ENCODE measurements around the gene MYO3B. TPM values are rescaled to one million over a fixed set of nuclear protein-coding genes. Genes with fewer than 3 reads are reported as not detected.
"Not testable (repeated sequence)": the region's sequence is repeated elsewhere in the genome, so short reads cannot be mapped to it uniquely, and the experiment has no call there.

Gene MYO3B
- total and polyA plus RNA-seq, 4 experiments from 2014 or later: not detected

DNA sequence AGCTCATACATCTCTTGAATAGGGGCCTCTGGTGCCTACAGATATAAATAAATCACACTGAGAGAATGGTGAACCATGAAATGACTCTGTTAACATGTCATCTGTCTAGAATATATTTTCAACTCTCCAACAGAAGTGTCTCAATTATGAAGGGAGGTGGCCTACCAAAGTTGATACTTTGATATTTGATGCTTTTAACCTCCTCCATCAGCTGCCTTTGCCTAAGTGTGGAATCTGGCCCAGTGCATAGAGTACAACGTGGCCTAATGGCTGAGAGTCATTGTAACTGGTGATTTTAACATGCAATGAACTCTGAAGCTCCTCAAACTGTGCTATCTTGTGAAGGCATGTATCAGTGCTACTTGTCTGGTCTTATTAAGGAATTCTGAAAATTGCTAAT lies 93.4 kb downstream of the MYO3B start:
- CTCF ChIA-PET (ENCODE audit: partially characterized antibody): interaction anchor here (0.6 kb wide), 1 partner anchor 1285 kb away, joined by 3 read pairs; no protein-coding TSS in a partner anchor
- H3K27me3 ChIP-seq (ENCODE audit: insufficient read depth, low read length): no peaks in the 10 kb centered on the region
- POLR2A ChIA-PET (ENCODE audit: partially characterized antibody): interaction anchor here (0.7 kb wide), 1 partner anchor 110 kb away, joined by 3 read pairs; no protein-coding TSS in a partner anchor
- H3K9me3 ChIP-seq (ENCODE audit: control insufficient read depth in 1 of 2, low read length in 2 of 2): no peaks in the 10 kb centered on the region
- H3K4me3 ChIP-seq (ENCODE audit: low read length in 2 of 2): no peak overlapping the region
- H3K9me3 Mint-ChIP-seq: peaks cover 0 to 4% (median 0%) of the 10 kb centered on the region in 8 donors
- H3K36me3 Mint-ChIP-seq: no peaks in the 10 kb centered on the region
- intact Hi-C loops (cut with micrococcal nuclease): no loop called here
- H3K36me3 ChIP-seq (ENCODE audit: insufficient read depth, low read length): no peaks in the 10 kb centered on the region
- H3K27me3 Mint-ChIP-seq: peaks cover 6 to 9% of the 10 kb centered on the region in 2 donors
- H3K27ac Mint-ChIP-seq: no peak overlapping the region
- no peak for DNase-seq
- no peak overlapping the region for H3K27ac ChIP-seq (ENCODE audit: low read depth, low read length)
- no peaks in the 10 kb centered on the region for H3K4me1 Mint-ChIP-seq
- H3K4me1 ChIP-seq (ENCODE audit: insufficient read depth, low read length): no peaks in the 10 kb centered on the region
- H3K4me3 Mint-ChIP-seq: no peak overlapping the region

DNA sequence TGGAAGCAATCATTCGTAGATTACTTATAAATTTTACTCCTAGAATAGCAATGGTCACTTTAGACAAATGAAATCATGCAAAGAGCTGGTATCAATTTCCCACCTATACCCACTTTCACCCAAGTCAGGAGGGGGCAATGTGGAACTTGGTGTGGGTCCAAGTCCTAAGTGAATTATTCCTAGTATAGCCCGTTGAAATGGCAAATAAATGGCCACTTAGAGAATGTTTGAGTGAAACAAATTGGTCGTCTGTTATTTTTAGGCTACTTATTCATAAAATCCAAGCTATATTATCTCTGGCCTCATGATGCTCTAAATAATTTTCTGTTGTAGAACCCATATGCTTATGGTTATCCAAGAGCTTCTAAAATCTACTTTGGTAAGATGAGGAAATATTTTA lies 98.1 kb downstream of the MYO3B start:
- Mint-ChIP-seq H3K27me3 (peaks cover 3 to 9% of the 10 kb centered on the region in 2 donors), H3K9me3 (peaks cover 0 to 6% (median 0%) of the 10 kb centered on the region in 8 donors), H3K4me1 (no peaks in the 10 kb centered on the region), H3K4me3 (no peak overlapping the region), H3K36me3 (no peaks in the 10 kb centered on the region), H3K27ac (no peak overlapping the region)
- no peaks in the 10 kb centered on the region for H3K4me1 ChIP-seq (ENCODE audit: insufficient read depth, low read length)
- no peaks in the 10 kb centered on the region for H3K27me3 ChIP-seq (ENCODE audit: insufficient read depth, low read length)
- intact Hi-C loops (cut with micrococcal nuclease): no loop called here
- POLR2A ChIA-PET (ENCODE audit: partially characterized antibody): no interaction called here
- H3K27ac ChIP-seq (ENCODE audit: low read depth, low read length): no peak overlapping the region
- CTCF ChIA-PET (ENCODE audit: partially characterized antibody): no interaction called here
- no peak overlapping the region for H3K4me3 ChIP-seq (ENCODE audit: low read length in 2 of 2)
- H3K36me3 ChIP-seq (ENCODE audit: insufficient read depth, low read length): no peaks in the 10 kb centered on the region
- no peak for DNase-seq
- H3K9me3 ChIP-seq (ENCODE audit: control insufficient read depth in 1 of 2, low read length in 2 of 2): no peaks in the 10 kb centered on the region

DNA sequence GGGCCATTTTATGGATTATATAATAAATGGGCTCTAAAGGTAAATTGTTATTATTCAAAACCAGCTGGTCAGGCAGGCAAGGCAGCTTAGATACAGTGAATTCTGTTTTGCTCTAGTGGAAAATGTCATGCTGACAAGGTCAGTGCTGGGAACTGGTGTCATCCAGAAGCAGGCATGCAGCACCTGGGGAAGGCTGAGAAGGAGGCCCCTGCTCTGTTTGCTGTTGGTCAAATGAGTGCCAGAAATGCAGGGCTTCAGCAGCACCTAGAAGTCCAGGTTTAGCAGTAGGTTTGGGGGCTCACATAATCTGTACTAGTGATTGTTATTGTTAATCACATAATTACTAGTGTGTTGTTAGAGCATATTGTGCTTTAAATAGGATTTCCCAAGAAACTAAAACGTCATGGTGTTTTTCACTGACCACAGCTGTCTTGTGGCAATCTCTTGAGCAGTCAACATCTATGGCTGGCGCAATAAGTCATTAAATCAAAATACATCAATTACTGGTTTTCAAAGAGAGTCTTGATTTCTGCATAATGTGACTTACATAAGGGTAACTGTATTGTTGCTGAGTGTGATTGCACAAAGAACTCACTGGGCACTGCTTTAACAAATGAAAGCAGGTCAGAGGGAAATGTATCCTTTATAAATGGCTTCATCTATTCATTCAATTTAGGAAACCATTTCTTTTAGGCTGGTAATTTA lies 99.1 kb downstream of the MYO3B start:
- DNase-seq: no peak
- Histone ChIP-seq H3K4me1 (ENCODE audit: insufficient read depth, low read length) (no peaks in the 10 kb centered on the region), H3K36me3 (ENCODE audit: insufficient read depth, low read length) (no peaks in the 10 kb centered on the region), H3K27ac (ENCODE audit: low read depth, low read length) (no peak overlapping the region), H3K9me3 (ENCODE audit: control insufficient read depth in 1 of 2, low read length in 2 of 2) (no peaks in the 10 kb centered on the region), H3K4me3 (ENCODE audit: low read length in 2 of 2) (no peak overlapping the region), H3K27me3 (ENCODE audit: insufficient read depth, low read length) (no peaks in the 10 kb centered on the region)
- Mint-ChIP-seq H3K4me3 (no peak overlapping the region), H3K27ac (no peak overlapping the region), H3K4me1 (no peaks in the 10 kb centered on the region), H3K36me3 (no peaks in the 10 kb centered on the region), H3K27me3 (peaks cover 3 to 9% of the 10 kb centered on the region in 2 donors), H3K9me3 (peaks cover 0 to 6% (median 0%) of the 10 kb centered on the region in 8 donors)
- intact Hi-C loops (cut with micrococcal nuclease): no loop called here
- CTCF ChIA-PET (ENCODE audit: partially characterized antibody): no interaction called here
- POLR2A ChIA-PET (ENCODE audit: partially characterized antibody): no interaction called here

DNA sequence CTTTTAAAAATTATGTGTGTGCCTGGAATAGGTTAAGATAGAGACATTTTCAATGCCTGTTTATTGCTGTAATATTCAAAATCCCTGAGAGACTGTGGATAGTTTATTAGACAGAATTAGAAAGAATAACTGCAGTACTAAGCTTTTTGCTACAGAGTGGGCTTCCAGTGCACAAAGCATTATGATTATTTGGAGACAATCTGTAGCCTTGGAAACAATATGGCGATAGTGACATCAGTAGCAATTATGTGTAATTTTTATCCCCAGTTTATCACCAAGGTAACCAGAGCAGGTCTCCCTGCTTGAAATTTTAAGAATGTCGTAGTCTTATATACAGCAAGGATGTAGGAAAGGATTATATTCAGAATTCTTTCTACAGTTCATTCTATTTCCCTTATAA lies 100.0 kb downstream of the MYO3B start:
- no peak for DNase-seq
- H3K27ac ChIP-seq (ENCODE audit: low read depth, low read length): no peak overlapping the region
- H3K27me3 ChIP-seq (ENCODE audit: insufficient read depth, low read length): no peaks in the 10 kb centered on the region
- no peaks in the 10 kb centered on the region for H3K9me3 ChIP-seq (ENCODE audit: control insufficient read depth in 1 of 2, low read length in 2 of 2)
- intact Hi-C loops (cut with micrococcal nuclease): no loop called here
- H3K27me3 Mint-ChIP-seq: peaks cover 0 to 7% of the 10 kb centered on the region in 2 donors
- ChIA-PET POLR2A (ENCODE audit: partially characterized antibody) (no interaction called here), CTCF (ENCODE audit: partially characterized antibody) (no interaction called here)
- H3K36me3 Mint-ChIP-seq: no peaks in the 10 kb centered on the region
- H3K4me1 ChIP-seq (ENCODE audit: insufficient read depth, low read length): no peaks in the 10 kb centered on the region
- no peaks in the 10 kb centered on the region for H3K4me1 Mint-ChIP-seq
- no peak overlapping the region for H3K4me3 Mint-ChIP-seq
- no peak overlapping the region for H3K4me3 ChIP-seq (ENCODE audit: low read length in 2 of 2)
- H3K9me3 Mint-ChIP-seq: peaks cover 0 to 6% (median 0%) of the 10 kb centered on the region in 8 donors
- H3K27ac Mint-ChIP-seq: no peak overlapping the region
- no peaks in the 10 kb centered on the region for H3K36me3 ChIP-seq (ENCODE audit: insufficient read depth, low read length)

DNA sequence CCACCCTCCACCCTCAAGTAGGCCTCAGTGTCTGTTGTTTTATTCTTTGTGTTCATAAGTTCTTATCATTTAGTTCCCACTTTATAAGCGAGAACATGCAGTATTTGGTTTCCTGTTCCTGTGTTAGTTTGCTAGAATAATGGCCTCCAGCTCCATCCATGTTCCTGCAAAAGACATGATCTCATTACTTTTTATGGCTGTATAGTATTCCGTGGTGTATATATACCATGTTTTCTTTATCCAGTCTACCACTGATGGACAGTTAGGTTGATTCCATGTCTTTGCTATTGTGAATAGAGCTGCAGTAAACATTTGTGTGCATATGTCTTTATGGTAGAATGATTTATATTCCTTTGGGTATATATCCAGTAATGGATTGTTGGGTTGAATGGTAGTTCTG lies 101.7 kb downstream of the MYO3B start:
- CTCF ChIA-PET (ENCODE audit: partially characterized antibody); H3K27me3 Mint-ChIP-seq; H3K27me3 ChIP-seq (ENCODE audit: insufficient read depth, low read length); H3K36me3 ChIP-seq (ENCODE audit: insufficient read depth, low read length); DNase-seq; POLR2A ChIA-PET (ENCODE audit: partially characterized antibody); H3K27ac Mint-ChIP-seq; H3K4me1 ChIP-seq (ENCODE audit: insufficient read depth, low read length); H3K4me1 Mint-ChIP-seq; H3K4me3 ChIP-seq (ENCODE audit: low read length in 2 of 2); intact Hi-C loops (cut with micrococcal nuclease); H3K36me3 Mint-ChIP-seq; H3K27ac ChIP-seq (ENCODE audit: low read depth, low read length); H3K9me3 Mint-ChIP-seq; H3K9me3 ChIP-seq (ENCODE audit: control insufficient read depth in 1 of 2, low read length in 2 of 2); H3K4me3 Mint-ChIP-seq: not testable (repeated sequence)

DNA sequence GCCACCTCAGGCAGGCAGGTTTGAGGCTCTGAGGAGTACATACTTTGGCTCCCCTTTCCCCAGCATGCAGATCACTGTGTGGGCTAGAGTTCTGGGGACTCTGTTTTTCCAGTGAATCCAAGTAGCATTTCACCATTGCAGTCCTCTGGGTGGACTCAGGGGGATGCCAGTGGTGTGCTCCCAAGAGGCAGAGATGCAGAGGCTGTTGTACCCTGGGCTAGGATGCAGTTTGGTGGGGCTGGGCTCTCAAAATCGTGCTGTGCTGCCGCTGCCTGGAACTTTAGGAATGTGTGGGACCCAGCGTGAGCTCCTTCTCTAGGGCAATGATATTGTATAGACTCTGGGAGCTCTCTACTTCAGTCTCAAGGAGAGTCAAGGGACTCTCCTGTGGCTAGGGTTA lies 104.9 kb downstream of the MYO3B start:
- Mint-ChIP-seq H3K27ac (no peak overlapping the region), H3K4me1 (no peaks in the 10 kb centered on the region), H3K36me3 (no peaks in the 10 kb centered on the region), H3K27me3 (peaks cover 0 to 4% of the 10 kb centered on the region in 2 donors), H3K9me3 (peaks cover 0 to 11% (median 0%) of the 10 kb centered on the region in 8 donors), H3K4me3 (no peak overlapping the region)
- H3K27me3 ChIP-seq (ENCODE audit: insufficient read depth, low read length): no peaks in the 10 kb centered on the region
- intact Hi-C loops (cut with micrococcal nuclease): no loop called here
- H3K27ac ChIP-seq (ENCODE audit: low read depth, low read length): no peak overlapping the region
- no peaks in the 10 kb centered on the region for H3K9me3 ChIP-seq (ENCODE audit: control insufficient read depth in 1 of 2, low read length in 2 of 2)
- POLR2A ChIA-PET (ENCODE audit: partially characterized antibody): no interaction called here
- CTCF ChIA-PET (ENCODE audit: partially characterized antibody): no interaction called here
- no peaks in the 10 kb centered on the region for H3K4me1 ChIP-seq (ENCODE audit: insufficient read depth, low read length)
- H3K4me3 ChIP-seq (ENCODE audit: low read length in 2 of 2): no peak overlapping the region
- H3K36me3 ChIP-seq (ENCODE audit: insufficient read depth, low read length): no peaks in the 10 kb centered on the region
- peak in 1 of 5 donors; percentile 0 for DNase-seq

DNA sequence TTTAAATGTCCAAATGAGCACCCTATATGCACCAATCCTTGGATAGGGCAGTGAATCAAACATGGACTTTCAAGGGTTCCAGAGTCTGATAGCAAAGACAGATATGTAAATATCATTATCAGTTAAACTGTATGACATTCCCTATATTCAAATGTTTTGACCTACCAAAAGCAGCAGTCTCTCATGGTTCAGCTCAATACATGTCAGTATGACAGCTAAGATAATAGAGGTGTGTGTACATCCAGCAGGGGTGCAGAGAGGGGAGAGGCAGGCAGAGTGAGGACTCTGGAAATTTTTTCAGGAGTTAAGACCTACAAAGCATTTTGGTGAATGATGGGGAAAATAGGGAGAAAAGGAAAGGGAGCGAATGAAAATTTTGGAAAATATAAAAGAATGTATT lies 106.3 kb downstream of the MYO3B start:
- Mint-ChIP-seq H3K36me3 (no peaks in the 10 kb centered on the region), H3K4me1 (no peaks in the 10 kb centered on the region), H3K4me3 (no peak overlapping the region), H3K27me3 (peaks cover 6 to 7% of the 10 kb centered on the region in 2 donors), H3K27ac (no peak overlapping the region), H3K9me3 (peaks cover 0 to 11% (median 0%) of the 10 kb centered on the region in 8 donors)
- Histone ChIP-seq H3K4me1 (ENCODE audit: insufficient read depth, low read length) (no peaks in the 10 kb centered on the region), H3K36me3 (ENCODE audit: insufficient read depth, low read length) (no peaks in the 10 kb centered on the region), H3K27me3 (ENCODE audit: insufficient read depth, low read length) (no peaks in the 10 kb centered on the region), H3K9me3 (ENCODE audit: control insufficient read depth in 1 of 2, low read length in 2 of 2) (no peaks in the 10 kb centered on the region), H3K27ac (ENCODE audit: low read depth, low read length) (no peak overlapping the region), H3K4me3 (ENCODE audit: low read length in 2 of 2) (no peak overlapping the region)
- POLR2A ChIA-PET (ENCODE audit: partially characterized antibody): no interaction called here
- no peak for DNase-seq
- intact Hi-C loops (cut with micrococcal nuclease): no loop called here
- CTCF ChIA-PET (ENCODE audit: partially characterized antibody): no interaction called here

Measured in CD4-positive, alpha-beta memory T cell (primary cell).